ENCODE results near the gene TICRR. TPM values are rescaled to one million over a fixed set of nuclear protein-coding genes. Genes with fewer than 3 reads are reported as not detected.

Gene TICRR
- total and polyA plus RNA-seq, 7 donors = 0.14 to 3.5 (median 0.42) TPM; not detected in 3

- WGBS, 2 donors = 90 to 94% methylated on average over 2 of the region's 2 CpGs
- H3K27me3 ChIP-seq = no peaks in the 10 kb centered on the region
- H3K36me3 ChIP-seq = no peaks in the 10 kb centered on the region
- H3K27ac ChIP-seq = no peak overlapping the region
- TF ChIP-seq POLR2AphosphoS5 (IDR thresholded peaks at IDR 0.05) (no peak), POLR2A (IDR thresholded peaks at IDR 0.05) (no peak), EP300 (IDR thresholded peaks at IDR 0.05) (no peak)
- TF ChIP-seq, protein P1, sequence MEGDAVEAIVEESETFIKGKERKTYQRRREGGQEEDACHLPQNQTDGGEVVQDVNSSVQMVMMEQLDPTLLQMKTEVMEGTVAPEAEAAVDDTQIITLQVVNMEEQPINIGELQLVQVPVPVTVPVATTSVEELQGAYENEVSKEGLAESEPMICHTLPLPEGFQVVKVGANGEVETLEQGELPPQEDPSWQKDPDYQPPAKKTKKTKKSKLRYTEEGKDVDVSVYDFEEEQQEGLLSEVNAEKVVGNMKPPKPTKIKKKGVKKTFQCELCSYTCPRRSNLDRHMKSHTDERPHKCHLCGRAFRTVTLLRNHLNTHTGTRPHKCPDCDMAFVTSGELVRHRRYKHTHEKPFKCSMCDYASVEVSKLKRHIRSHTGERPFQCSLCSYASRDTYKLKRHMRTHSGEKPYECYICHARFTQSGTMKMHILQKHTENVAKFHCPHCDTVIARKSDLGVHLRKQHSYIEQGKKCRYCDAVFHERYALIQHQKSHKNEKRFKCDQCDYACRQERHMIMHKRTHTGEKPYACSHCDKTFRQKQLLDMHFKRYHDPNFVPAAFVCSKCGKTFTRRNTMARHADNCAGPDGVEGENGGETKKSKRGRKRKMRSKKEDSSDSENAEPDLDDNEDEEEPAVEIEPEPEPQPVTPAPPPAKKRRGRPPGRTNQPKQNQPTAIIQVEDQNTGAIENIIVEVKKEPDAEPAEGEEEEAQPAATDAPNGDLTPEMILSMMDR (IDR thresholded peaks at IDR 0.05) = no peak
- intact Hi-C loops (cut with DNase I) = no loop called here
- DNase-seq = no peak
- H3K9me3 ChIP-seq = no peaks in the 10 kb centered on the region
- H3K4me3 ChIP-seq = no peak overlapping the region
- peaks cover 0 to 9% (median 4%) of the 10 kb centered on the region in 4 donors for H3K4me1 ChIP-seq
Measured at GRCh38 chr15:89660556-89660955, 85.3 kb downstream of the TICRR start.

GRCh38 chr15:89662893-89663626 lies 87.8 kb downstream of the TICRR start:
- intact Hi-C loops (cut with DNase I) = no loop called here
- H3K9me3 ChIP-seq = no peaks in the 10 kb centered on the region
- no peaks in the 10 kb centered on the region for H3K36me3 ChIP-seq
- H3K27me3 ChIP-seq = no peaks in the 10 kb centered on the region
- WGBS, 2 donors = 12 to 43% methylated on average over 11 of the region's 11 CpGs
- DNase-seq = peak; percentile 80
- TF ChIP-seq POLR2AphosphoS5 (IDR thresholded peaks at IDR 0.05) (no peak), POLR2A (IDR thresholded peaks at IDR 0.05) (no peak), EP300 (IDR thresholded peaks at IDR 0.05) (no peak)
- TF ChIP-seq, protein P1 (IDR thresholded peaks at IDR 0.05) = no peak
- H3K4me3 ChIP-seq = no peak overlapping the region
- H3K4me1 ChIP-seq = peaks cover 0 to 15% (median 6%) of the 10 kb centered on the region in 4 donors
- H3K27ac ChIP-seq = peak overlapping the region; percentile 8 to 49 (median 18)

- intact Hi-C loops (cut with DNase I) = no loop called here
- Histone ChIP-seq H3K27ac (peak overlapping the region; percentile 81 to 86 (median 82)), H3K4me1 (peaks cover 0 to 15% (median 6%) of the 10 kb centered on the region in 4 donors), H3K4me3 (peak overlapping the region; percentile 25 to 53 (median 51)), H3K27me3 (no peaks in the 10 kb centered on the region), H3K9me3 (no peaks in the 10 kb centered on the region), H3K36me3 (no peaks in the 10 kb centered on the region)
- TF ChIP-seq POLR2AphosphoS5 (IDR thresholded peaks at IDR 0.05) (no peak), POLR2A (IDR thresholded peaks at IDR 0.05) (no peak), EP300 (IDR thresholded peaks at IDR 0.05) (no peak)
- TF ChIP-seq, protein P1 (IDR thresholded peaks at IDR 0.05) = no peak
- 82 to 89% methylated on average over 13 of the region's 13 CpGs for WGBS, 2 donors
- DNase-seq = peak; percentile 29
Measured at GRCh38 chr15:89664441-89665350, 89.4 kb downstream of the TICRR start.

- no peaks in the 10 kb centered on the region for H3K36me3 ChIP-seq
- peak; percentile 81 for DNase-seq
- peak overlapping the region; percentile 25 to 53 (median 51) for H3K4me3 ChIP-seq
- peaks cover 0 to 15% (median 6%) of the 10 kb centered on the region in 4 donors for H3K4me1 ChIP-seq
- intact Hi-C loops (cut with DNase I) = no loop called here
- peak overlapping the region; percentile 81 to 86 (median 82) for H3K27ac ChIP-seq
- TF ChIP-seq EP300 (IDR thresholded peaks at IDR 0.05) = no peak
- TF ChIP-seq POLR2AphosphoS5 (IDR thresholded peaks at IDR 0.05) = peak in 2 of 4 donors; percentile 26 to 53
- TF ChIP-seq, protein P1 (IDR thresholded peaks at IDR 0.05) = no peak
- no peak for TF ChIP-seq POLR2A (IDR thresholded peaks at IDR 0.05)
- H3K9me3 ChIP-seq = no peaks in the 10 kb centered on the region
- WGBS, 2 donors = 2 to 3% methylated on average over 72 of the region's 72 CpGs
- H3K27me3 ChIP-seq = no peaks in the 10 kb centered on the region
Measured at GRCh38 chr15:89665449-89666181, 90.3 kb downstream of the TICRR start.
